GM21737 (cell line): ENCODE data around the gene STARD13.

Experiments
- ATAC-seq: cut with Tn5 transposase; IDR thresholded peaks from one replicate; pipeline ENCODE4 v1.9.1; 2021; ENCODE audit warnings: mild to moderate bottlenecking, moderate library complexity; ENCODE audit not compliant: unreplicated experiment

Gene STARD13

GRCh38 chr13:33285420-33286124 is at the start of gene STARD13:
Gene STARD13 (minus strand): TSS chr13:33285755. CDS start chr13:33285638, 117 bp downstream.
- peak; percentile 67 for ATAC-seq

GRCh38 chr13:33334831-33335230 is 49.3 kb upstream of the STARD13 start:
- ATAC-seq: no peak

GRCh38 chr13:33331962-33332361 is 46.4 kb upstream of the STARD13 start:
- ATAC-seq: no peak

- no peak for ATAC-seq
Measured at GRCh38 chr13:33330483-33330882, 44.9 kb upstream of the STARD13 start.

- no peak for ATAC-seq
Measured at GRCh38 chr13:33328701-33329100, 43.1 kb upstream of the STARD13 start.

- no peak for ATAC-seq
Measured at GRCh38 chr13:33326723-33327122, 41.2 kb upstream of the STARD13 start.

GRCh38 chr13:33326246-33326645 is 40.7 kb upstream of the STARD13 start:
- ATAC-seq: no peak

GRCh38 chr13:33323801-33324510 is 38.4 kb upstream of the STARD13 start:
- no peak for ATAC-seq

GRCh38 chr13:33322965-33323668 is 37.6 kb upstream of the STARD13 start:
- no peak for ATAC-seq

- ATAC-seq: no peak
Measured at GRCh38 chr13:33322543-33322809, 36.9 kb upstream of the STARD13 start.

GRCh38 chr13:33321686-33322542 is 36.4 kb upstream of the STARD13 start:
- ATAC-seq: no peak

- ATAC-seq: no peak
Measured at GRCh38 chr13:33319859-33320258, 34.3 kb upstream of the STARD13 start.

- ATAC-seq: no peak
Measured at GRCh38 chr13:33318744-33319143, 33.2 kb upstream of the STARD13 start.

- ATAC-seq: no peak
Measured at GRCh38 chr13:33318037-33318436, 32.5 kb upstream of the STARD13 start.

GRCh38 chr13:33316890-33317289 is 31.3 kb upstream of the STARD13 start:
- ATAC-seq: no peak

- ATAC-seq: no peak
Measured at GRCh38 chr13:33313504-33313903, 27.9 kb upstream of the STARD13 start.

- no peak for ATAC-seq
Measured at GRCh38 chr13:33312861-33313212, 27.3 kb upstream of the STARD13 start.

GRCh38 chr13:33312150-33312860 is 26.8 kb upstream of the STARD13 start:
- ATAC-seq: no peak

GRCh38 chr13:33311040-33311439 is 25.5 kb upstream of the STARD13 start:
- ATAC-seq: no peak

- ATAC-seq: no peak
Measured at GRCh38 chr13:33310245-33311038, 24.9 kb upstream of the STARD13 start.
